ENCODE measurements around the gene FAM240A.
"Not testable (repeated sequence)": the region's sequence is repeated elsewhere in the genome, so short reads cannot be mapped to it uniquely, and the experiment has no call there.

FAM240A gene

DNA sequence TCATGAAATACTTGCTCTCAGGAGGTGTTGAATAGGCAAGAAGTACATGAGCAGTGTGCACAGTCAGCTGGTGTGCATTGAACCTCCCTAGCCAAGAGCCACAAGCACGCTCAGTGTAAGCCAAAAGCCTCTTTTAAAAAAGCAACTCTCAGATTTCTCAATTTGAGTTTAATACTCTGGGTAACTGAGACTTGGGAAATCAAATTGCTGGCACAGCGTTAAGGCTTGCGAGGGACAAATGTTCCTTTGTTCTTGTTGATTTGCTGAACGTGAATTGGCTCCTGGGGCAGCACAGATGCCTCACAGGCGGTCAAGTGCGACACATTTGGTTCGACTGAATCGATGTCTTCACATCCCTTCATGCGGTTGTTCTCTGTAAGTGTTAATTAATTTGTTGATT lies at the start of gene FAM240A:
Gene FAM240A, plus strand, starts transcription at position 202 of the 400 bp plus-strand sequence. Its CDS starts 159 bp downstream, at position 361.
- peak; percentile 6 for DNase-seq

DNA sequence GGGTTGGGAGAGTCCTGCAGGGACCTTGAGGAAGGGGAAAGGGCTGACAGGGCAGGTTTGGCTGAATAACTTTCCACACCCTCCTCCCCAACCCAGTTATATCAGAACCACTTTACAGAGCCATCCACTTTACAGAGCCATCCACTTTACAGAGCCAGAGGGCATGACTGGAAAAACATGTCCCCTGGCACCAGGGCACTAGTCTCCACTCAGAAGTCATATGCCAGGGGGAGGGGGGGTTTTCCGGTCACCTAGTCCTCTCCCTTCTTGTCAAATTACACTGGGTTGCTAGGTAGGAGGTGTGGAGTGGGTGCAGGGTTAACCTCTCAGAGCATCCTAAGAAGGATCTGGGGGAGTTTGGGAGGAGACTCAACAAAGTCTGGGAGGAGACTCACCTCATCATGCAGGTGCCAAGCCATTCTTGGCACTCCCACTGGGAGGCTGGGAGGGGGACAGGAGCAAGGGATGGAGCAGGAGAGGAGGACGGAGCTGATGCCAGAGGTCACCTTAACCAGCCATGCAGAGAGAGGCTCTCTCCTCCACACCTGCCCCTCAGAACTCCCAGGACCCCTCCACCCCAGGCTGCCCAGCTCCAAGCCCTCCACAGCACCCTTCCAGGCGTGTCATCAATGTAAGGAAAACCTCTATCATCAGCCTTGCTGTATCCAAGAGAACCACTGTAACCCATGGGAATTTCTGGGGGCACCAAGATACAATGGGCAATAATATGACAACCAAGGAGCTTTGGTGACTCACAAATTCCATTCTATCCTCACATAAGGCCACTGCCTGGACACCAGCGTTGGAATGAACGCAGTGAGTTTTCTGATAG lies 47.9 kb upstream of the FAM240A start:
- no peak for DNase-seq

- DNase-seq: no peak
These were observed 47.2 kb upstream of the FAM240A start for GRCh38 chr3:46565077-46565476.

- no peak for DNase-seq
These were observed 46.7 kb upstream of the FAM240A start for GRCh38 chr3:46565607-46566039.

- peak; percentile 73 for DNase-seq
These were observed 46.2 kb upstream of the FAM240A start, which contains the start of gene LRRC2 for GRCh38 chr3:46566040-46566641. LRRC2 (minus strand) TSS chr3:46566302; CDS start chr3:46551591, 14,711 bp downstream.

DNA sequence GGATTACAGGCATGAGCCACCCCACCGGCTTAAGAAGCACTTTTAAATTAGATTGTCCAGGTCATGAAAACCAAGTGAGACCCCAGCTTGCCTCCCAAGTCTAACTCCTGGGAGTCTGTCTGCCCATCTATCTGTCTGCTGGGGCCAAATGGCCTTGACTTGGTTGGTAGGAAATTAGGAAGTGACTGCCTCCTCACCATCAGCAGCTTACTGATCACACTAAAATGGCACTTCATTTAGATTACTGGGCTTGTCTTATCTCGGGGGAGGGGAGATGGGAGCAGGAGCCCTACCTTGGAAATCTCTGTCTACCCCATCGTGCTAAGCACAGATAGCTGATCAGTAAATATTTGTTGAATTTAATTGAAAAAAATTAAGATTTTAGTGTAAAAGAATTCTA lies 40.6 kb upstream of the FAM240A start:
- DNase-seq: no peak

GRCh38 chr3:46573701-46574100 lies 38.6 kb upstream of the FAM240A start:
- no peak for DNase-seq

DNA sequence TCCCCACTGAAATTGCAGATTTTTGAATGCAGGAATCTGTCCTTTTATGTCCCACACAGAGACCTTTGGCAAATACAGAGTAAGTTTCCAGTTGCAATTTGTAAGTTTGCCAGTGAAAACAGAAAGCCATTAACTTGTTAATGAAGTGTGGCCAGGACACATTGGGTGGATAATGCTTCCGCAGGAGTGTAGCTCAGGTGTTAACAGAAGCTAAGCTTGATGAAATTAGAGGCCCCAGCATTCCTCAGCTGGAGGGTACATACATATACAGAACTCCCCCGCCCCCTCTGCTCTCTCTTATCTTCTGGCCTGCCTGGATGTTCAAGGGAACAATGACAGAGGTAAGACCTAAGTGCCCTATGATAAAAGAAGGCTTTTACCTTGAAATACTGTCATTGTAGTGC lies 38.1 kb upstream of the FAM240A start:
- DNase-seq: no peak

- DNase-seq: no peak
These were observed 37.3 kb upstream of the FAM240A start for GRCh38 chr3:46574881-46575576.

GRCh38 chr3:46575577-46576222 lies 36.6 kb upstream of the FAM240A start:
- no peak for DNase-seq

DNA sequence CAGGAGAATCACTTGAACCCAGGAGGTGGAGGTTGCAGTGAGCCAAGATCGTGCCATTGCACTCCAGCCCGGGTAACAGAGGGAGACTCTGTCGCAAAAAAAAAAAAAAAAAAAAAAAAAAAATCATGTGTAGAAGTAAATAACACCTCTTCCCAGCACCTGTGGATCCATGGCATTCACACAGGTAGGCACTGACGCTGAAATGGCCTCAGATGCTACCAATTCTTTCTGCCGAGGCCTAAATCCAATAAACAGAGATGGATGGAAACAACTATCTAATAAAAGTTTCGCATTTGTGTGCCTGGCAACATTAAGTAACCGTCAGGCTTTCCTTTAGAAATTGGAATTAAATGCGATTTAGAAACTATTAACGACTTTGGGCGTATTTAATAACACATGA lies 35.9 kb upstream of the FAM240A start:
- no peak for DNase-seq

DNA sequence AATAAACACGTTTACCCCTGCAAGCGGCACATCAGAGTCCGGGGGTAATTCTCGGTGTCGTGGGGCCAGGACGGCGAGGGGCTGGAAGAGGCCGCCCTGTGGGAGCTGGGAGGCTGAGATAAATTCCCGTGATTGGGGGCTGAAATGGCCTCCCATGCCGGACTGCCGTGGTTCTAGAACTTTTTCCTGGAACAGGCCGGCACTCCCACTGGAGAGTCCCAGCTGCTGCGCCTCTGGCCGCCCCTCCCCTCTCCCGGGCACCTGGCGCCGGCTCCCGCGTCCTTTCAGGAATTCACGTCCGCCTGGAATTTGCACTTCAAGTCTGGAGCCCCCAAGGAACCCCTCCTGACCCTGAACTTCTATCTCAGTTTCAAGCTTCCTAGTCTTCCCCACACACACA lies 35.4 kb upstream of the FAM240A start:
- DNase-seq: no peak

GRCh38 chr3:46577580-46578249 lies 34.6 kb upstream of the FAM240A start:
- DNase-seq: not testable (repeated sequence)

GRCh38 chr3:46578973-46579755 lies 33.2 kb upstream of the FAM240A start:
- no peak for DNase-seq

- DNase-seq: no peak
These were observed 32.5 kb upstream of the FAM240A start for GRCh38 chr3:46579756-46580286.

GRCh38 chr3:46580675-46581074 lies 31.6 kb upstream of the FAM240A start:
- no peak for DNase-seq

DNA sequence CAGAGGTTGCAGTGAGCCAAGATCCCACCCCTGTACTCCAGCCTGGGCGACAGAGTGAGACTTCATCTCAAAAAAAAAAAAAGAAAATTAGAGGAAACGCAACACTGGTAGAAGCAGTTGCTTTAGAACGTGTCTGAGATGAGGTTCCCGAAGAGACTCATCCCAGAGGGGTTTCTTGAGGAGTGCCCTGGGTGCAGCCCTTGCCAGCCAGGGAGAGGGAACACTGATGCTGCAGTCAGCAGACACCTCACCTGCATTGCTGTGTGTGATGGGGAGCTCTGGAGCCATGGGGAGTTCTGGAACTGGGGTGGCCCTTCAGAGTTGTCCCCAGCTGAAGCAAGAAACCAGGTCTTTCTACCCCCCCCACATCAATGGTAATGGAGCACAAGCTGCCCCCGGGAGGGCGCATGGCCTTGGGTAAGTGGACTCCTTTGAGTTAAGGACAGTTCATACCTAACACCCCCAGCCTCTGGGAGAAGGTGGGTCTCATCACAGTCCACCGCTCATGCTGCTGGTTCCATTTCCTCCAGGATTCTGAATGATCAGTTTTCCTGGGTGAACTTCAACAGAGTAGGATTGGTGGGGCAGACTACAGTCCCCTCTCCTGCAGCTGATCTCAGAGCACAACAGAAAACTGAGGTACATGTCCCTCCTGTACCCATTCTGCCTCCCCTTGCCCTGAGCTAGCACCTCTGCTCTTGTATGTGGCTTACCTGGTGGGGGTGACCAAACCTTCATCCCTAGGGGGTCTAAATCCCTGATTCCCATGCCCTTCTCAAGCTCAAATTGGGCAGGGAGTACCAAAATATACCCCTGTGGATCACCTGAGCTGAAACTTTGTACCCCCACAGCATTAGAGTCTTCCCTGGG lies 27.5 kb upstream of the FAM240A start:
- DNase-seq: no peak

DNA sequence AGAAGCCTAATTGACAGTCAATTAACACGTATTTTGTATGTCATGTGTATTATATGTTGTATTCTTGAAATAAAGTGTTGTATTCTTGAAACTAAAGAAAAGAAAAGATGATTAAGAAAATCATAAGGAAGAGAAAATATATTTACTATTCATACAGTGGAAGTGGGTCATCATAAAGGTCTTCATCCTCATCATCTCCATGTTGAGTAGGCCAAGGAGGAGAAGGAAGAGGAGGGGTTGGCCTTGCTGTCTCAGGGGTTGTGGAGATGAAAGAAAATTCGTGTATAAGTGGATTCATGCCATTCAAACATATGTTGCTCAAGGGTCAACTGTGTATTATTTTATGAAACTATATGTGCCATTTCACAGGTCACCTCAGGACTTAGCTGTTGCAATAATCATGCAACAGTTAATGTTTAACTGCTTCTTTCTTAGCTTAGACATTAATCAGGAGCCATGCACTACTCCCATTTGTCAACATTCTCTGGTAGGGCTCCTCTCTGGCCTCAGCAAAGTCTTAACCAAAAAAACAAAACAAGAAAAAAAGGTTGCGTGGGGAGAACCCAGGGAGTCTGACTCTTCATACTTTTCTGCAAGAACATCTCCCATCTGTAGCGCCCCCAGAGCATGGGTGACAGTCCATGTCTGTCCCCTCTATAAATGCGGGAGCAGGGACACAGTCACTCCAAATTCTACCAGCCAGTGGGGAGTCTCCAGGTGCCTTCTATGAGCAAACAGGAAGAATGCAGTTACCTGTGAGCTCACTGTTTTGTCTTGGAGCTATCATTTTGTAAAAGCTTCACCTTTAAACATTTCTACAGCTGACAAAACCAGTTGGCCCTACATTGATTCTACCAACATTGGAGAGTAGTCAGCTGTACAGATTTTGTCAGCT lies 26.3 kb upstream of the FAM240A start:
- no peak for DNase-seq

DNA sequence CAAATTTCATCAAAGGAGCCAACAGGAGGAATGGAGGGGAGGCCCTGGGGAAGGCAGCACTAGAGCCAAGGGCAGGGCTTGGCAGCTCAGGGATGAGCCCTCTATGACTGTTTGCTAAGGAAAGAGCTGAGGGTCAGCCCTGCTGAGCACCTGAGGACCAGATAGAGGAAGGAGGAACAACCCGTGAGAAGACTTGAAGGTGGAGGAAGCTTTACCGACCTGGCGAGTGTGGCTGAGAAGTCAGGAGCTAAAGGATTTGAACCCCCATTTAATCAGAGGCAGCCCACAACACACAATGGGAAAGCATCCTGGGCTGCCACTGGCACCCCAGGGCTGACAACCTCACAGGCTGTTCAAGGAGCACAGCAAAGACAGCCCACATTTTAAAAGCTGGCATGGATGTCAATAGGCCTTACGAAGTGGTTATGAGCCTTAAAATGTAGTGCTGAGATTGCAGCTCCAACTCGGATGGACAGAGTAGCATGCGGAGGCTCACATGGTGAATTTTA lies 25.5 kb upstream of the FAM240A start:
- no peak for DNase-seq
